Large intestine (tissue), 3 donors: ENCODE results near the gene OTP. TPM values are rescaled to one million over a fixed set of nuclear protein-coding genes. Genes with fewer than 3 reads are reported as not detected.

Experiments used
- DNase-seq, 2 donors: peaks; one replicate each; pipeline versions ENCODE4 v3.0.0 to v3.0.0-alpha.2; 2013
- H3K27ac ChIP-seq: one replicate; pipeline ENCODE4 v1.5.1; 2013; ENCODE audit warnings: low read length
- H3K27me3 ChIP-seq: 2 replicates; pipeline ENCODE4 v1.6.1; 2013; ENCODE audit warnings: low read length; ENCODE audit not compliant: control insufficient read depth, insufficient read depth
- H3K36me3 ChIP-seq: 2 replicates; pipeline ENCODE4 v1.6.1; 2013; ENCODE audit warnings: low read length; ENCODE audit not compliant: control insufficient read depth, insufficient read depth
- H3K4me1 ChIP-seq: one replicate; pipeline ENCODE4 v1.6.1; 2013; ENCODE audit warnings: low read length; ENCODE audit not compliant: control insufficient read depth, insufficient read depth
- H3K4me3 ChIP-seq: one replicate; pipeline ENCODE4 v1.5.1; 2013; ENCODE audit warnings: low read length
- H3K9me3 ChIP-seq: one replicate; pipeline ENCODE4 v1.6.1; 2013; ENCODE audit warnings: mild to moderate bottlenecking, low read depth, low read length, moderate library complexity; ENCODE audit not compliant: control insufficient read depth
- WGBS: methylation state at CpG from one replicate; pipeline ENCODE4 v1.1.5; 2013; ENCODE audit warnings: low lambda C conversion rate; ENCODE audit not compliant: insufficient coverage; 5-methylcytosine and 5-hydroxymethylcytosine counted together
- polyA plus RNA-seq: library from polyadenylated mRNA; unstranded; fragments of 120-200 nt; gene quantifications from one replicate; pipeline ENCODE4 v1.2.1, GENCODE V29; 2013

The OTP gene
- polyA plus RNA-seq, 1 donor, result not detected

DNA sequence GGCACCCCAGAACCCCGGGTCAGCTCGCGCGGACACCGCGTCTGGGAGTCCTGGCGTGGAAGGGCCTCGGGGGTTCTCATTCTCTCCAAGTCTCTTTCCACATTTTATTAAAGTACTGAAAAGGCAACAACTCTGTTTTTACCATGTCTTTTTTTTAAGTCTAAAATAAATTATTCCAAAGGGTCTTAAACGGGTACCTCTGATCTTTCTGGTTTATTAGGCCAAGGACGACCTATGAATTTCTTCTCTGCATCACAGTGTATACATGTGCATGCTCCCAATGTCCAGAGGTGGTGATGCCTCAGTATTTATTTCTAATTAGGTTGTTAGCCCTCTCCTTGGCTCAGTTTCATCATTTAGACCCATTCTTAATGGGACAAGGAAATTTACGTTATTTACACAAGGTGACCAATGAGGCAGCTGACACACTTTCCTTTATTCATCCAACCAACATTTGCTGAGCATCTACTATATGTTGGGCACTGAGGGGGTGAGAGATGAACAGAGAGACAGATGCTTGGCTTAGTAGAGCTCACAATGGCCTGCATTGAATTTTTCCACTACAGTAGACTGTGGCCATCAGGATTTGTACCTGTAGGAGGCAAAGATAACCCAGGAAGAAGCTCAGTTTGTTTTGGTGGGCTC lies 7.6 kb upstream of the OTP start:
- Histone ChIP-seq H3K27ac (no peak overlapping the region), H3K4me1 (peaks cover 3% of the 10 kb centered on the region), H3K36me3 (no peaks in the 10 kb centered on the region), H3K4me3 (no peak overlapping the region), H3K9me3 (peaks cover 5% of the 10 kb centered on the region), H3K27me3 (peaks cover 96% of the 10 kb centered on the region)
- 20% methylated on average over 1 of the region's 11 CpGs for WGBS
- DNase-seq, result no peak

DNA sequence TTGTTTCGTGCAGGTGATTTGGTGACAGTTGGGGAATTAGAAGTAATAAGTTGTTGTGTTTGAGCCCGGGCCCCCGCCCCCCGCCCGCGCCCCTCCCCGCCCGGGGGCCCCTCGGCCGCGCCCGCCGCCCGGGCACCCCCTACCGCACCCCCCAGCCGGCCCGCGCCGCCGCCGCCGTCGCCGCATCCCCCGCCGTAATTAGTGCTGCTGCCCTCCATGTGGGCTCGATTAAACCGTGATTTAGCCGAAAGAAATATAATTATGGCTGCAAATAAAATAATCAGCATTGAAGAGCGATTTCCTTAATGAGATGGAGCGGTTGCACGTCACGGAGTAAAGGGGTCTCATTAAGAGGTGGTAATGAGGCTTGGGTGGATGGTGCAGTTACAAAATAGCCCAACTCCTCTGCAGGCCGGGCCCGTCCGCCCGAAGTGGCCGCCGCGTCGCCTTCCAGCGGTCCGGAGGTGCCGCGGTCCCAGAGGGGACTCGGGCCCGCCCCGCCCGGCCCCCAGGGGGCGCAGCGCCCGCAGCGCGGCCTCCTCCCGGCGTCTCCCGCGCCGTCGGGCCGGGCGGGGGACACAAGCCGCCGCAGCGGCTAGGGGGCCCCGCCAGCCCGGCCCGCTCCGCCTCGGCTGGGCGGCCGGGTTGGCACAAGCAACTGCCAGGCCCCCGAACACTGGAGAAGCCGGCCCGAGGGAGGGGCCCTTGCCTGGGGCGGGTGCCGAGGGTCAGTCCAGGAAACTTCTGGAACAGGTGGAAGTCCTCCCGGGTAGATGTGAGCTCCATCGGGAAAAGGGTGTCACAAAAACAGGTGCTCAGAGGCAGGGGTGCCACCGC lies 6.9 kb upstream of the OTP start:
- no peak for DNase-seq
- no peaks in the 10 kb centered on the region for H3K36me3 ChIP-seq
- H3K4me1 ChIP-seq, result peaks cover 3% of the 10 kb centered on the region
- peaks cover 96% of the 10 kb centered on the region for H3K27me3 ChIP-seq
- H3K27ac ChIP-seq, result no peak overlapping the region
- H3K4me3 ChIP-seq, result no peak overlapping the region
- WGBS, result no CpG with 5 or more reads among the region's 80 CpGs
- peaks cover 7% of the 10 kb centered on the region for H3K9me3 ChIP-seq

DNA sequence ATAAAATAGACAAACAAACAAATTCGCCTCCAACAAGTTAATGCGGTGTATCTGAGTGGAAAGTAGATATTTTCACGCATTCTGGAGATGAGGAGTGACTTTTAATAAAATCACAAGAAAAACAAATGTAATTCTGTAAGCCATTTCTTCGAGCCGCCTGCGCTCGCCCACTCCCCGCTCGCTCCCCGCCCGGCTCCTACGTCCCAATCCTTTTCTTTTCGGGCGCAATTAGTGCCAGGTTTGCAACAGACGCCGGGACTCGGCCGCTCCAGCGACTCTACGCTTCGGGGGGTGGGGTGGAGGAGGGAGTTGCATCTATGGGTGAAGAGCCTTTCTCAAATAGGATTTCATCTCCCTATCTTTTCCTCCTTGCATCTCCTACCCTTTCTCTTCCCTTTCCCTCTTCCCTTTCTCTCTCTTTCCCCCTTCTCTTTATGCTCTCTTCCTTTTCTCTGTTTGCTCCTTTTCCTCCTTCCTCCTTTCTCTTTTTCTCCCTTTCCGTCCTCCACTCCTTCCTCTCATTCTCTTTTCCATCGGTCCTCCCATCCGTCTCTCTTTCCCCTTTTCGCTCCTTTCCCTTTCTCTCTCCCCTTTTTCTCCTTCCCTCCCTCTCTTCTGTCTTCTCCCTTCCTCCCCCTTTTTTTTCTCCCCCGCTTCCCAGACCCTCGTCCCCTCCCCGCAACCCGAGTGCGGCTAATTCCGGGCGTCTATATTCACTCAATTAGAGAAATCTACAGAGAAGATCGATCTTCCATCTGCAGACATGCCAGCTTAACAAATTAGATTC lies 6.1 kb upstream of the OTP start:
- peaks cover 3% of the 10 kb centered on the region for H3K4me1 ChIP-seq
- H3K36me3 ChIP-seq, result no peaks in the 10 kb centered on the region
- no peak overlapping the region for H3K4me3 ChIP-seq
- H3K9me3 ChIP-seq, result peaks cover 11% of the 10 kb centered on the region
- 1% methylated on average over 4 of the region's 33 CpGs for WGBS
- H3K27ac ChIP-seq, result no peak overlapping the region
- peaks cover 96% of the 10 kb centered on the region for H3K27me3 ChIP-seq
- DNase-seq, result no peak

DNA sequence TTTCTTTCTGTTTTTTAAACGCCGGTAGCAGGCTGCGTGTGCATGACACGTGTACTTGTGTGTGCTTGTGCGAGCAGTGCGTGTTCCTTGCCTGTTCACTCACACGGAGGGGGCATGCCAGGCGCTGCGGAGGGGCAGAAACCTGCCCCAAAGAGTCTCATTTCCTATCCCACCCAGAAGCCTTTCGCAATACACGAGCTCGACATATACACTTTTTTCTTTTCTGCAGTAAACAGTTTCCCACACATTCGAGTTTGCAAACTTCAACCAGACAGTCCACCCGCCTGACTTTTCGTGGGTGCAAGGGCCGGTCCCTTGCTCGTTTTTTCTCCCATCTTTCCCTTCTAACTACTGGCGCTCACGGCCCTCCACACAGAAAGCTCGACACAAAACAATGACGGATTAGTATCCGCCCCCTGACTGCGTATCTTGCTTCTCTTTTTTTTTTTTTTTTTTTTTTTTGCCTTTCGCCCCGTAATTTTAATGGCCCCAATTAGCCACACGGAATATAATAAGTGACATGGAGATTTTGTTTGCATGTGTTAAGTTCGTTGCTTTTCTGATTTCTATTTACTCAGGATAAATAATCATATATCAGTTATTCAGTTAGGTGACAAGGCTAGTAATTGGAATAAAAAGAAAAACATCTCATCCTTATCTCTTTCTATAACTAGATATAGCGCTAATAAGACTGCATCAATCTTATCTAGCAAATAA lies 5.3 kb upstream of the OTP start:
- no peak for DNase-seq
- Histone ChIP-seq H3K36me3 (no peaks in the 10 kb centered on the region), H3K4me3 (no peak overlapping the region), H3K9me3 (peaks cover 14% of the 10 kb centered on the region), H3K27ac (no peak overlapping the region), H3K27me3 (peaks cover 98% of the 10 kb centered on the region), H3K4me1 (peaks cover 5% of the 10 kb centered on the region)
- 4% methylated on average over 9 of the region's 28 CpGs for WGBS

DNA sequence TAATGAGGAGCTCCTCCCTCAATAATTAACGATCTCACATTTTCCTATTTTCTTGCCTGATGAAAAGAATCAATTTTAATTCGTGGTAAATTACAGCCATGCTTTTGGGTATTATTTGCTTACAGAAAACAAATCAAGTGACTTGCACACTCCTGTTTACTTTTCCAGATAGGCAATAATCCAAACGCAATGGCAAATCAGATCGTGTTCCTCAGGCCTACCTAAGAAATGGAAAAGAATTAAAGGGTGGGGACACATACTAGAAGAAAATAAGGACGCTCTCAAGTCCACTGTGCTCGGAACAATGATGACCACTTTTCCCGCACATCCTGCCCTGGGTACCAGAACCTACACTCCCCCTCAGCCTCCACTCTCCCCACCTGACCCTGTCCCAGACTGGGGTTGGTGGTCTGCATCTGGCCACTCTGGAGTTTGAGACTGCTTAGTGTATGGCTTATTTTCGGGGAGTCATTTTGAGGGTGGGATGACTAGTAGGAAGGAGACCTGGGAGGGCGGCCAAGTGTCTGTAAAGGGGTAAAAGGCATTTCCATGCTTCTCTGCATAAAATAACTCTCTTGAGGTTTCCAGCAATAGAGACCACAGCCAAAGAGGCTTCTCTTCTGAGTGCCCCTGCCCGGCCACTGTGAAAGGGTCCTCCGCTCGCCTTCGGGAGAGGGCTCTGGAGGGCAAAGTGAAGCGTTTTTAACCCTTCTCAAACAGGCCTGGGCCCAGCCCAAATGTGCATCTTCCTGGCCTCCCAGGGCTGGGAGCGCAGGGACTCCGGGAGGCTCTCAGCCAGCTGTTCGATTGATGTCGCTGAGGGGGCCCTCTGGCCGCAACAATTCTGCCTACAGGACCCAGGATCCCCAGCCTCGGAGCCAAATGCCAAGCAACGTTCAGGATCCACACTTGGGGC lies 4.5 kb upstream of the OTP start:
- Histone ChIP-seq H3K4me1 (peaks cover 6% of the 10 kb centered on the region), H3K9me3 (peaks cover 15% of the 10 kb centered on the region), H3K4me3 (no peak overlapping the region), H3K27me3 (peaks cover 98% of the 10 kb centered on the region), H3K36me3 (no peaks in the 10 kb centered on the region), H3K27ac (no peak overlapping the region)
- no peak for DNase-seq
- WGBS, result 0% methylated on average over 1 of the region's 21 CpGs

DNA sequence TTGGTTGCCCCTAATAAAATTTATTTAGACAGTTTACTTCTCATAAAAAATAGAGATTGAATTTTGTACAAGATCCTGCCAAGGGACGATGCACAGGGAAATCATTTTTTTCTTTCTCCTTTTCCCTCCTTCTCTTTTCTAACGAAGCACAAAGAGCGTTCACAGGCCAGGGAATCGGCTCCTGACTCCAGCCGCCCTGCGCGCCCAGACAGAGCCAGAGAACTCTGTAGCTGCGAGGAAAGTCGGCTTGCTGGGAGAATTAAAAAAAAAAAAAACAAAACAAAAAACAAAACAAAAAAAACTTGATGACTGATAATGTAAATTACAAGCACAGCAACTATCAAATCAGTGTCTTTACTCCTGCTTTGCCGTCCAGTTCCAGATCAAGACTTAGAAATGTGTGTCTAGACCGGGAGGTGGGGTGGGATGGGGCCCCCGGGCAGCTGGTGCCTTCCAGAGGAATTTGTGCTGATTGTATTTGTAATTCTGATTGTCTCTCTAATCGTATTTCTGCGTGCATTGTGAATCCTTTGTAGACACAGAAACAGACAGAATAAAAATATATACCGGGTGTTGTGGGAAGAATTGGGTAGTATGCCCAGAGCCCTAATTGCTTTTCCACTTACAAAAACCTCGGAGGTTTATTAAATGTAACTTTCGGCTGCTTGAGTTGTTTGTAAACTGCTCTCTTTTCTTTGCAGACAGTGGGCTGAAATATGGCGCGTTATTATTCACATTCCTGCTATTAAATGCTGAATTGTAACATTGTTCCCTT lies 3.6 kb upstream of the OTP start:
- H3K27me3 ChIP-seq, result peaks cover 98% of the 10 kb centered on the region
- H3K36me3 ChIP-seq, result no peaks in the 10 kb centered on the region
- 5% methylated on average over 4 of the region's 19 CpGs for WGBS
- H3K27ac ChIP-seq, result no peak overlapping the region
- peaks cover 6% of the 10 kb centered on the region for H3K4me1 ChIP-seq
- peaks cover 15% of the 10 kb centered on the region for H3K9me3 ChIP-seq
- no peak overlapping the region for H3K4me3 ChIP-seq
- DNase-seq, result no peak

DNA sequence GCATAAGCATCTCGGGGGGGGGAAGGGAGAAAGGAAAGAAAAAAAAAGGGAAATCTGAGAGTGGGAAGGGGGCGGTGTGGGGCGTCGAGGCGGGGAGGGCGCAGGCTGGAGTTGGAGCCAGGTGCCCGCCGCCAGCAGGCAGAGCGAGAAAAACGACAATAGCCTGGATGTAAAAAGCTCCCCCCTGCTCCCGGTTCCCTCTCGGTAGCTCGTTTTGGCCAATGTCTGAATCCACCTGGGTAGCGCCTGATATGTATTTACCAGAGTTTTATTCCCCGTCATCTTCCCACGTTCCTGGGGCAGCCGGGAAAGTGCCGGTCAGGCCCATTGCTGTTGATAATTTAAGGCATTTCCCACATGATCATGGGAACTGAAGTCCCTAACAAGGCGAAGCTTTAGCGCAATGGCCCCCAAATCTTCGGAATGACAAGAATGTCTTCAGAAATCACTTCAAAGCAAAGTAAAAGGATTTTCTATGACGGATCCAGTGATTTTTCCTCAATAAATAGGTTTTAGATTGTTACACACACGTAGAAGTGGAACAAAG lies 3.0 kb upstream of the OTP start:
- Histone ChIP-seq H3K4me1 (peaks cover 6% of the 10 kb centered on the region), H3K36me3 (no peaks in the 10 kb centered on the region), H3K9me3 (peaks cover 21% of the 10 kb centered on the region), H3K27me3 (peaks cover 98% of the 10 kb centered on the region), H3K27ac (no peak overlapping the region), H3K4me3 (no peak overlapping the region)
- no peak for DNase-seq
- 8% methylated on average over 2 of the region's 23 CpGs for WGBS

DNA sequence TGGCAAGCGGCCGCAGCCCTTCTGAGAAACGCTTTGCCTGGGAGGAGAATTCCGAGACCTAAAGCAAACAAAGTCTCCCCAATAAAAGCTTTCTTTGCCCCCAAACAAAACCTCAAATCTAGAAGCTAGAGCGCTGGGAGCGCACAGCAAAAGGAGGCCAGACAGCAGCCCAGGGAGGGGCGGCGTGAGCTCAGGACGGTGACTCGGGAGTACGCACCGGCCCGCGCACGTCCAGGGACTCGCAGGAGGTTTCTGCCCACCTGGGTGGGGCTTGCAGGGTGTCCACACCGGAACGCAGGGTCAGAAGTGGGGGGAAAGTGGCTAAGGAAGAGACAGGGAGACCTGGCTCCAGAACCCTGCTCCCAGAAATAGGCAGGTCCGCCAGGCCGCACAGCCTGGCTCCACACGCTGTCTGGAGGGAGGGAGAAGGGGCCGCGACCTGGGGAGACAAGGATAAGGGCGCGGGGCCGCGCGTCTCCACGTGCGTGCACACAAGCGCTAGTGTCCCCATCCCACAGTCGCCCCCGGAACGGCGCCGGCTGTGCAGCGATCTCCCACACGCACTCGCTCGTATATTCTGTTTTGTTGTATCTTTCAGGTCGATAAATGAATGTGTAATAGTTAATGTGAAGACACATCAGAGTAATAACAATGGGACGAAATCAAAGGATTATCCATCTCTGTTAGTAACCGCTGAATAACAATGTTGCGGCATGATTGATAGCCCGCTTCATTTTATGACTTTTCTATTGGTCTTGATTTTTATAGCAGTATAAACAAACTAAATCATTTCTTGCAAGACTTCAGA lies 2.3 kb upstream of the OTP start:
- Histone ChIP-seq H3K4me1 (peaks cover 6% of the 10 kb centered on the region), H3K36me3 (no peaks in the 10 kb centered on the region)
- WGBS, result 8% methylated on average over 2 of the region's 45 CpGs

More for the DNA sequence above, 2.3 kb upstream of the OTP start:
- Histone ChIP-seq H3K4me3 (no peak overlapping the region), H3K27ac (no peak overlapping the region), H3K27me3 (peaks cover 98% of the 10 kb centered on the region), H3K9me3 (peaks cover 21% of the 10 kb centered on the region)
- DNase-seq, result no peak
